ENCODE results near the gene BICDL1. TPM values are rescaled to one million over a fixed set of nuclear protein-coding genes. Genes with fewer than 3 reads are reported as not detected.

Gene BICDL1
- total RNA-seq, 1 experiment from 2014 or later, result 22.2 TPM

- peak overlapping the region; percentile 80 to 96 for H3K4me3 ChIP-seq (ENCODE audit: low read depth in 2 of 2, low read length in 2 of 2)
- peaks cover 21% of the 10 kb centered on the region for H3K4me1 ChIP-seq (ENCODE audit: control insufficient read depth, insufficient read depth, low read length)
- TF ChIP-seq SIN3A (IDR thresholded peaks at IDR 0.05; ENCODE audit: borderline replicate concordance, insufficient read depth, low read depth, low read length), result no peak
- no peak for TF ChIP-seq REST (IDR thresholded peaks at IDR 0.05; ENCODE audit: insufficient read depth in 1 of 2, low read depth in 2 of 2, low read length in 1 of 2)
- no peak for TF ChIP-seq POLR2AphosphoS5 (IDR thresholded peaks at IDR 0.05; ENCODE audit: low read depth, low read length)
- no peak for TF ChIP-seq CTCF (IDR thresholded peaks at IDR 0.05)
- H3K27ac ChIP-seq (ENCODE audit: low read length), result peak overlapping the region; percentile 86
- peak; percentile 40 for ATAC-seq
- CTCF ChIA-PET, result no interaction called here
- BruUV-seq (replicated peaks), result no TSS peak
- POLR2A ChIA-PET, result no interaction called here
- H3K9me3 ChIP-seq (ENCODE audit: control insufficient read depth, insufficient read depth, low read depth, low read length), result no peaks in the 10 kb centered on the region
- in situ Hi-C loops (cut with HindIII; ENCODE audit: low pct_unique_long_range_greater_than_20kb, low sequenced_read_pairs), result no loop called here
- no peak for DNase-seq (ENCODE audit: low read depth, low spot score)
- no peaks in the 10 kb centered on the region for H3K36me3 ChIP-seq (ENCODE audit: control insufficient read depth, insufficient read depth, low read length)
- H3K27me3 ChIP-seq (ENCODE audit: control insufficient read depth, insufficient read depth, low read length), result no peaks in the 10 kb centered on the region
- intact Hi-C loops (cut with micrococcal nuclease; ENCODE audit: unreplicated experiment), result no loop called here
These were observed 126.8 kb downstream of the BICDL1 start for GRCh38 chr12:120115692-120116440.

- Histone ChIP-seq H3K27ac (ENCODE audit: low read length) (peak within 1 kb of the TSS; percentile 86), H3K36me3 (ENCODE audit: control insufficient read depth, insufficient read depth, low read length) (no peaks in the 10 kb centered on the region), H3K4me3 (ENCODE audit: low read depth in 2 of 2, low read length in 2 of 2) (peak within 1 kb of the TSS; percentile 80 to 96), H3K4me1 (ENCODE audit: control insufficient read depth, insufficient read depth, low read length) (peaks cover 17% of the 10 kb centered on the region), H3K9me3 (ENCODE audit: control insufficient read depth, insufficient read depth, low read depth, low read length) (no peaks in the 10 kb centered on the region), H3K27me3 (ENCODE audit: control insufficient read depth, insufficient read depth, low read length) (no peaks in the 10 kb centered on the region)
- CTCF ChIA-PET, result no interaction called here
- POLR2A ChIA-PET, result interaction anchor here (1.2 kb wide), 1 partner anchor 175 kb away, joined by 10 read pairs; the partner anchor contains the start of gene RNU4-2
- TF ChIP-seq TCF7L2 (IDR thresholded peaks at IDR 0.05; ENCODE audit: low read depth, low read length), result no peak
- no peak for TF ChIP-seq POLR2AphosphoS5 (IDR thresholded peaks at IDR 0.05; ENCODE audit: low read depth, low read length)
- no peak for TF ChIP-seq CTCF (IDR thresholded peaks at IDR 0.05)
- no peak for TF ChIP-seq REST (IDR thresholded peaks at IDR 0.05; ENCODE audit: insufficient read depth in 1 of 2, low read depth in 2 of 2, low read length in 1 of 2)
- TF ChIP-seq SIN3A (IDR thresholded peaks at IDR 0.05; ENCODE audit: borderline replicate concordance, insufficient read depth, low read depth, low read length), result no peak
- DNase-seq (ENCODE audit: low read depth, low spot score), result no peak
- intact Hi-C loops (cut with micrococcal nuclease; ENCODE audit: unreplicated experiment), result no loop called here
- no peak for ATAC-seq
- in situ Hi-C loops (cut with HindIII; ENCODE audit: low pct_unique_long_range_greater_than_20kb, low sequenced_read_pairs), result no loop called here
- BruUV-seq (replicated peaks), result no TSS peak
These were observed 127.4 kb downstream of the BICDL1 start, which contains the start of gene RAB35 for GRCh38 chr12:120116441-120116791. RAB35 (minus strand) TSS chr12:120116753; CDS start chr12:120116650, 103 bp downstream.

All from Panc1 (cell line).